ENCODE data around the gene PDP2. TPM values are rescaled to one million over a fixed set of nuclear protein-coding genes. Genes with fewer than 3 reads are reported as not detected.
A peak's percentile ranks its signal among the peaks of the same experiment; 100 is the strongest.

Gene PDP2
- total RNA-seq, 1 experiment from 2014 or later = 23.1 TPM

- peaks cover 6% of the 10 kb centered on the region for H3K23me2 ChIP-seq (ENCODE audit: insufficient read length, low read depth, low read length, poor library complexity, severe bottlenecking)
- peaks cover 5% of the 10 kb centered on the region; the same call in 1 of the 2 replicates for H3K79me2 ChIP-seq (ENCODE audit: insufficient read depth, low read length)
- no peak for DNase-seq
- Mint-ChIP-seq H3K9me3 (no peaks in the 10 kb centered on the region), H3K27ac (no peak overlapping the region), H3K4me1 (peaks cover 10 to 13% of the 10 kb centered on the region in 2 experiments), H3K27me3 (ENCODE audit: low read depth) (peaks cover 12% of the 10 kb centered on the region), H3K4me3 (peak overlapping the region; percentile 94 to 96), H3K36me3 (ENCODE audit: insufficient read depth in 1 of 3, low read depth in 3 of 3) (peaks cover 12 to 24% (median 20%) of the 10 kb centered on the region in 3 experiments; a peak in 6 of 7 replicates)
- no peak overlapping the region for H3K14ac ChIP-seq (ENCODE audit: insufficient read depth, low read length)
- H2BK15ac ChIP-seq (ENCODE audit: low read depth, low read length) = no peak overlapping the region
- H3K27ac ChIP-seq (ENCODE audit: insufficient read length, low read depth, low read length) = no peak overlapping the region
- H3K4me2 ChIP-seq (ENCODE audit: insufficient read depth, insufficient read length, low read length) = peak overlapping the region; percentile 70
- H2BK12ac ChIP-seq (ENCODE audit: insufficient read length, low read depth, low read length) = no peak overlapping the region
- H2BK5ac ChIP-seq (ENCODE audit: insufficient read length, low read length) = no peak overlapping the region
- H3T11ph ChIP-seq (ENCODE audit: low read length) = no peak overlapping the region
- peak overlapping the region; percentile 38 for H3K9ac ChIP-seq (ENCODE audit: extremely low read depth, insufficient read length, low read length)
- no CpG with 5 or more reads among the region's 2 CpGs for WGBS (ENCODE audit: extremely low coverage, insufficient read length, low lambda C conversion rate)
- no peaks in the 10 kb centered on the region; the same call in 1 of the 2 replicates for H3K27me3 ChIP-seq (ENCODE audit: insufficient read depth, low read length)
- no peaks in the 10 kb centered on the region for H4K20me1 ChIP-seq (ENCODE audit: control insufficient read depth, insufficient read depth, insufficient read length)
- H3K56ac ChIP-seq (ENCODE audit: insufficient read length, low read depth, low read length) = no peak overlapping the region
- no peak overlapping the region for H3K4ac ChIP-seq (ENCODE audit: low read depth, low read length)
- H3K23ac ChIP-seq (ENCODE audit: insufficient read length, low read depth, low read length) = no peak overlapping the region
- no peak overlapping the region for H2BK120ac ChIP-seq (ENCODE audit: low read depth, low read length, poor library complexity, severe bottlenecking)
- no peak overlapping the region for H2AK5ac ChIP-seq (ENCODE audit: insufficient read length, low read length)
- H3K4me1 ChIP-seq (ENCODE audit: insufficient read depth, low read length) = no peaks in the 10 kb centered on the region; the same call in 1 of the 2 replicates
- no peak for TF ChIP-seq CTCF (conservative IDR thresholded peaks at IDR 0.05)
- H3K18ac ChIP-seq (ENCODE audit: insufficient read length, low read depth, low read length) = no peak overlapping the region
- no peak overlapping the region for H2AFZ ChIP-seq (ENCODE audit: low read length)
- H4K91ac ChIP-seq (ENCODE audit: insufficient read length, low read depth, low read length) = no peak overlapping the region
- H2BK20ac ChIP-seq (ENCODE audit: low read depth, low read length, poor library complexity, severe bottlenecking) = no peak overlapping the region
- H4K8ac ChIP-seq (replicated peaks; ENCODE audit: insufficient read length, low read depth, low read length) = no peak overlapping the region
- H3K9me3 ChIP-seq (ENCODE audit: control insufficient read depth, low read depth, low read length) = no peaks in the 10 kb centered on the region
- H3K79me1 ChIP-seq (ENCODE audit: insufficient read depth, low read depth, low read length, poor library complexity, severe bottlenecking) = peaks cover 2% of the 10 kb centered on the region
- H4K5ac ChIP-seq (ENCODE audit: insufficient read length, low read depth, low read length) = no peak overlapping the region
These were observed 1.2 kb downstream of the PDP2 start for GRCh38 chr16:66881560-66881959.
